Measurements from ENCODE around the gene MRI1. TPM values are rescaled to one million over a fixed set of nuclear protein-coding genes. Genes with fewer than 3 reads are reported as not detected.
A peak's percentile ranks its signal among the peaks of the same experiment; 100 is the strongest.

The MRI1 gene
- total RNA-seq, 2 donors from 2014 or later = 19.6 to 29.6 TPM

- peaks cover 42% of the 10 kb centered on the region for H3K36me3 Mint-ChIP-seq (ENCODE audit: low read depth)
Observed at GRCh38 chr19:13803038-13803437, 38.7 kb downstream of the MRI1 start.

GRCh38 chr19:13804830-13805683, 40.7 kb downstream of the MRI1 start:
- peak; percentile 78 for TF ChIP-seq CTCF (conservative IDR thresholded peaks at IDR 0.05)
- Mint-ChIP-seq H3K9me3 (no peaks in the 10 kb centered on the region), H3K4me1 (no peaks in the 10 kb centered on the region), H3K36me3 (ENCODE audit: low read depth) (peaks cover 41% of the 10 kb centered on the region), H3K4me3 (no peak overlapping the region), H3K27me3 (ENCODE audit: insufficient read depth) (no peaks in the 10 kb centered on the region), H3K27ac (no peak overlapping the region)
- no peaks in the 10 kb centered on the region for H3K9me3 ChIP-seq (ENCODE audit: control insufficient read depth, low read length)
- peak; percentile 91 for DNase-seq
- 84 to 88% methylated on average over 28 to 35 of the region's 35 CpGs for WGBS, 2 experiments (ENCODE audit: insufficient coverage in 1 of 2, insufficient read length in 1 of 2)
- H3K27ac ChIP-seq (ENCODE audit: low read depth, low read length) = no peak overlapping the region
- no peaks in the 10 kb centered on the region for H3K4me1 ChIP-seq (ENCODE audit: control insufficient read depth, insufficient read depth, low read length)
- H3K9ac ChIP-seq (ENCODE audit: extremely low read depth, low read length, poor library complexity, severe bottlenecking) = no peak overlapping the region
- peaks cover 40% of the 10 kb centered on the region for H3K36me3 ChIP-seq (ENCODE audit: control insufficient read depth, insufficient read depth, low read length)
- no peak overlapping the region for H3K4me3 ChIP-seq (ENCODE audit: low read length)
- no peaks in the 10 kb centered on the region for H3K27me3 ChIP-seq (ENCODE audit: control insufficient read depth, insufficient read depth, low read length, poor library complexity, severe bottlenecking)

More at GRCh38 chr19:13803038-13803437, 38.7 kb downstream of the MRI1 start:
- no peak for DNase-seq
- Mint-ChIP-seq H3K4me3 (no peak overlapping the region), H3K27ac (no peak overlapping the region), H3K4me1 (no peaks in the 10 kb centered on the region), H3K27me3 (ENCODE audit: insufficient read depth) (no peaks in the 10 kb centered on the region), H3K9me3 (no peaks in the 10 kb centered on the region)
- H3K9me3 ChIP-seq (ENCODE audit: control insufficient read depth, low read length) = no peaks in the 10 kb centered on the region
- TF ChIP-seq CTCF (conservative IDR thresholded peaks at IDR 0.05) = no peak
- 92 to 95% methylated on average over 5 to 9 of the region's 9 CpGs for WGBS, 2 experiments (ENCODE audit: insufficient coverage in 1 of 2, insufficient read length in 1 of 2)
- no peak overlapping the region for H3K4me3 ChIP-seq (ENCODE audit: low read length)
- H3K36me3 ChIP-seq (ENCODE audit: control insufficient read depth, insufficient read depth, low read length) = peaks cover 28% of the 10 kb centered on the region
- no peak overlapping the region for H3K9ac ChIP-seq (ENCODE audit: extremely low read depth, low read length, poor library complexity, severe bottlenecking)
- H3K4me1 ChIP-seq (ENCODE audit: control insufficient read depth, insufficient read depth, low read length) = no peaks in the 10 kb centered on the region
- H3K27ac ChIP-seq (ENCODE audit: low read depth, low read length) = no peak overlapping the region
- no peaks in the 10 kb centered on the region for H3K27me3 ChIP-seq (ENCODE audit: control insufficient read depth, insufficient read depth, low read length, poor library complexity, severe bottlenecking)

GRCh38 chr19:13806728-13807127, 42.4 kb downstream of the MRI1 start:
- Histone ChIP-seq H3K27ac (ENCODE audit: low read depth, low read length) (no peak overlapping the region), H3K9me3 (ENCODE audit: control insufficient read depth, low read length) (no peaks in the 10 kb centered on the region), H3K27me3 (ENCODE audit: control insufficient read depth, insufficient read depth, low read length, poor library complexity, severe bottlenecking) (no peaks in the 10 kb centered on the region), H3K4me1 (ENCODE audit: control insufficient read depth, insufficient read depth, low read length) (no peaks in the 10 kb centered on the region), H3K36me3 (ENCODE audit: control insufficient read depth, insufficient read depth, low read length) (peaks cover 31% of the 10 kb centered on the region), H3K9ac (ENCODE audit: extremely low read depth, low read length, poor library complexity, severe bottlenecking) (no peak overlapping the region), H3K4me3 (ENCODE audit: low read length) (no peak overlapping the region)
- Mint-ChIP-seq H3K9me3 (no peaks in the 10 kb centered on the region), H3K36me3 (ENCODE audit: low read depth) (peaks cover 40% of the 10 kb centered on the region), H3K4me1 (no peaks in the 10 kb centered on the region), H3K27ac (no peak overlapping the region), H3K27me3 (ENCODE audit: insufficient read depth) (no peaks in the 10 kb centered on the region), H3K4me3 (no peak overlapping the region)
- no peak for TF ChIP-seq CTCF (conservative IDR thresholded peaks at IDR 0.05)
- 91 to 100% methylated on average over 3 of the region's 3 CpGs for WGBS, 2 experiments (ENCODE audit: insufficient coverage in 1 of 2, insufficient read length in 1 of 2)
- DNase-seq = no peak
